HCT116 (cell line): Measurements from ENCODE around the gene GPN3. TPM values are rescaled to one million over a fixed set of nuclear protein-coding genes. Genes with fewer than 3 reads are reported as not detected.

Source experiments
- ATAC-seq: fragments of 200-7000 bp; cut with Tn5 transposase; 2 replicates; pipeline ENCODE4 v1.9.1; 2020; ENCODE audit warnings: mild to moderate bottlenecking, moderate library complexity
- BruUV-seq: library from RNA; stranded (reverse); fragments of 400-500 nt; replicated peaks from 2 replicates; lab custom pipeline; 2021; lab: Mats Ljungman, UMichigan
- CTCF ChIA-PET: fragments of 300-600 bp; sonication (Branson Sonifier 250); formaldehyde crosslinking; loops from one replicate; lab custom pipeline; 2021; ENCODE audit warnings: antibody characterized with exemption; lab: Charles Lee
- POLR2A ChIA-PET: fragments of 300-600, 350-600 bp; sonication (Branson Sonifier 250); formaldehyde crosslinking; loops from one replicate; lab custom pipeline; 2021; ENCODE audit warnings: antibody characterized with exemption; lab: Charles Lee
- RAD21 ChIA-PET, 2 experiments: fragments of 300-600 bp; sonication (Branson Sonifier 250); formaldehyde crosslinking; loops; one replicate each; lab custom pipeline; 2023; ENCODE audit warnings: low total read pairs in 2 of 2; ENCODE audit not compliant: uncharacterized antibody in 2 of 2, unreplicated experiment in 2 of 2, low non-redundant PET in 1 of 2; lab: Charles Lee
- DNase-seq: peaks from one replicate; pipeline ENCODE4 v3.0.0-alpha.2; 2010; ENCODE audit warnings: low read depth, low spot score
- H2AFZ ChIP-seq: fragments of 200-600 bp; shearing (Covaris generic), sonication (generic); 2 replicates; pipeline ENCODE4 v1.6.1; 2017; ENCODE audit warnings: low read depth, mixed run types, mixed read lengths, antibody characterized with exemption, low read length; ENCODE audit not compliant: poor library complexity, severe bottlenecking
- H3K27ac ChIP-seq: 2 replicates; pipeline ENCODE4 v1.5.1; 2012; ENCODE audit warnings: low read depth, low read length
- H3K27me3 ChIP-seq: fragments of 200-600 bp; sonication (generic); 2 replicates; pipeline ENCODE4 v1.6.1; 2016; ENCODE audit warnings: mixed run types, low read length, mixed read lengths; ENCODE audit not compliant: insufficient read depth
- H3K36me3 ChIP-seq, 2 experiments: fragments of 200-500 bp in 1 of 2; fragments of 200-600 bp in 1 of 2; sonication (Bioruptor generic) in 1 of 2; sonication (generic) in 1 of 2; 2 replicates each; pipeline versions ENCODE4 v1.5.1 to v1.6.1; 2014 to 2016; ENCODE audit warnings: low read length in 2 of 2, inconsistent platforms in 1 of 2, mixed read lengths in 1 of 2, mixed run types in 1 of 2; ENCODE audit not compliant: insufficient read depth in 2 of 2, control insufficient read depth in 1 of 2
- H3K4me1 ChIP-seq, 2 experiments: fragments of 200-600 bp in 1 of 2; sonication (generic) in 1 of 2; 2 replicates each; pipeline versions ENCODE4 v1.5.1 to v1.6.1; 2012 to 2017; ENCODE audit warnings: low read length in 2 of 2, inconsistent platforms in 1 of 2, mild to moderate bottlenecking in 1 of 2, mixed read lengths in 1 of 2, mixed run types in 1 of 2, moderate library complexity in 1 of 2; ENCODE audit not compliant: insufficient read depth in 2 of 2, control insufficient read depth in 1 of 2
- H3K4me2 ChIP-seq: fragments of 200-600 bp; sonication (generic); 2 replicates; pipeline ENCODE4 v1.6.1; 2017; ENCODE audit warnings: mixed run types, low read length, mixed read lengths
- H3K4me3 ChIP-seq, 2 experiments: fragments of 200-600 bp in 1 of 2; sonication (generic) in 1 of 2; replicated peaks in 1 of 2; 2 replicates each; pipeline ENCODE4 v1.5.1; 2011 to 2016; ENCODE audit warnings: low read length in 2 of 2, control low read depth in 1 of 2, low read depth in 1 of 2, mild to moderate bottlenecking in 1 of 2, mixed read lengths in 1 of 2, mixed run types in 1 of 2
- H3K79me2 ChIP-seq: fragments of 200-600 bp; sonication (generic); 2 replicates; pipeline ENCODE4 v1.6.1; 2017; ENCODE audit warnings: mild to moderate bottlenecking, mixed run types, low read length, moderate library complexity, mixed read lengths; ENCODE audit not compliant: insufficient read depth
- H3K9ac ChIP-seq: fragments of 200-600 bp; sonication (generic); 2 replicates; pipeline ENCODE4 v1.6.1; 2016; ENCODE audit warnings: low read length, mixed read lengths
- H3K9me2 ChIP-seq: fragments of 200-600 bp; sonication (generic), shearing (Covaris generic); 2 replicates; pipeline ENCODE4 v1.6.1; 2017; ENCODE audit warnings: mixed run types, mild to moderate bottlenecking, moderate library complexity; ENCODE audit not compliant: insufficient read depth
- H3K9me3 ChIP-seq, 2 experiments: fragments of 200-500 bp in 1 of 2; fragments of 200-600 bp in 1 of 2; sonication (Bioruptor generic) in 1 of 2; sonication (generic) in 1 of 2; 2 replicates each; pipeline ENCODE4 v1.6.1; 2014 to 2017; ENCODE audit warnings: low read length in 2 of 2, mixed read lengths in 2 of 2, inconsistent platforms in 1 of 2, low read depth in 1 of 2, mild to moderate bottlenecking in 1 of 2, mixed run types in 1 of 2, moderate library complexity in 1 of 2; ENCODE audit not compliant: control insufficient read depth in 1 of 2, insufficient read depth in 1 of 2
- H4K20me1 ChIP-seq: fragments of 200-600 bp; sonication (generic), shearing (Covaris generic); 2 replicates; pipeline ENCODE4 v1.6.1; 2017; ENCODE audit warnings: mixed run types, mild to moderate bottlenecking, moderate library complexity; ENCODE audit not compliant: insufficient read depth
- CBX3 ChIP-seq: IDR thresholded peaks from 2 replicates; pipeline ENCODE4 v1.6.1; 2012; ENCODE audit warnings: low read depth
- EGR1 ChIP-seq: IDR thresholded peaks from 2 replicates; pipeline ENCODE4 v1.6.1; 2012; ENCODE audit warnings: low read depth
- ELF1 ChIP-seq: IDR thresholded peaks from 2 replicates; pipeline ENCODE4 v1.6.1; 2012; ENCODE audit warnings: low read depth, borderline replicate concordance
- FOSL1 ChIP-seq: IDR thresholded peaks from 2 replicates; pipeline ENCODE4 v1.6.1; 2012; ENCODE audit warnings: low read depth
- JUND ChIP-seq: IDR thresholded peaks from 2 replicates; pipeline ENCODE4 v1.6.1; 2012
- POLR2A ChIP-seq: IDR thresholded peaks from 2 replicates; pipeline ENCODE4 v1.7.0; 2011; ENCODE audit warnings: borderline replicate concordance; ENCODE audit not compliant: insufficient read depth, insufficient read length; ENCODE audit errors: extremely low read depth
- POLR2AphosphoS5 ChIP-seq: IDR thresholded peaks from 2 replicates; pipeline ENCODE4 v1.6.1; 2011; ENCODE audit warnings: mild to moderate bottlenecking, low read depth, low read length, moderate library complexity
- RAD21 ChIP-seq: IDR thresholded peaks from 2 replicates; pipeline ENCODE4 v1.6.1; 2012; ENCODE audit warnings: low read depth, mild to moderate bottlenecking
- SP1 ChIP-seq: IDR thresholded peaks from 2 replicates; pipeline ENCODE4 v1.6.1; 2012; ENCODE audit warnings: low read depth
- SRF ChIP-seq: IDR thresholded peaks from 2 replicates; pipeline ENCODE4 v1.6.1; 2012; ENCODE audit warnings: low read depth
- YY1 ChIP-seq: IDR thresholded peaks from 2 replicates; pipeline ENCODE4 v1.6.1; 2011; ENCODE audit warnings: low read length, low read depth, moderate library complexity, mild to moderate bottlenecking; ENCODE audit not compliant: insufficient replicate concordance; ENCODE audit errors: extremely low read depth
- ZNF274 ChIP-seq: fragments of 200-500 bp; sonication (Bioruptor generic); IDR thresholded peaks from 2 replicates; pipeline ENCODE4 v1.6.1; 2014; ENCODE audit warnings: mild to moderate bottlenecking, low read depth, low read length, inconsistent platforms
- intact Hi-C: fragments of 100-400 bp; cut with micrococcal nuclease; formaldehyde crosslinking; loops from 2 replicates; pipeline ENCODE4 v1.10.0; 2022
- total RNA-seq: library from RNA; stranded (reverse); gene quantifications from one replicate; pipeline ENCODE4 v1.2.1, GENCODE V29; 2021; ENCODE audit not compliant: unreplicated experiment
- TF ChIP-seq, protein P1 (sequence below): IDR thresholded peaks from 2 replicates; pipeline ENCODE4 v1.6.1; 2011; ENCODE audit warnings: mild to moderate bottlenecking, low read length, moderate library complexity; ENCODE audit not compliant: insufficient replicate concordance; ENCODE audit errors: extremely low read depth
- TF ChIP-seq, protein P2 (sequence below): IDR thresholded peaks from 2 replicates; pipeline ENCODE4 v1.6.1; 2012
- TF ChIP-seq, protein P3 (sequence below): IDR thresholded peaks from 2 replicates; pipeline ENCODE4 v1.6.1; 2012
- TF ChIP-seq, protein P4 (sequence below), 3 experiments: fragments of 200-600 bp in 1 of 3; sonication (generic) in 1 of 3; IDR thresholded peaks in 2 of 3; conservative IDR thresholded peaks in 1 of 3; 2 replicates each; pipeline ENCODE4 v1.5.1; 2012 to 2017; ENCODE audit warnings: low read depth in 2 of 3, low read length in 2 of 3, antibody characterized with exemption in 1 of 3, borderline replicate concordance in 1 of 3, control low read depth in 1 of 3, mild to moderate bottlenecking in 1 of 3, mixed read lengths in 1 of 3, mixed run types in 1 of 3, moderate library complexity in 1 of 3; ENCODE audit not compliant: insufficient read depth in 1 of 3

Gene GPN3
- total RNA-seq, 1 experiment from 2014 or later = 46.2 TPM

DNA sequence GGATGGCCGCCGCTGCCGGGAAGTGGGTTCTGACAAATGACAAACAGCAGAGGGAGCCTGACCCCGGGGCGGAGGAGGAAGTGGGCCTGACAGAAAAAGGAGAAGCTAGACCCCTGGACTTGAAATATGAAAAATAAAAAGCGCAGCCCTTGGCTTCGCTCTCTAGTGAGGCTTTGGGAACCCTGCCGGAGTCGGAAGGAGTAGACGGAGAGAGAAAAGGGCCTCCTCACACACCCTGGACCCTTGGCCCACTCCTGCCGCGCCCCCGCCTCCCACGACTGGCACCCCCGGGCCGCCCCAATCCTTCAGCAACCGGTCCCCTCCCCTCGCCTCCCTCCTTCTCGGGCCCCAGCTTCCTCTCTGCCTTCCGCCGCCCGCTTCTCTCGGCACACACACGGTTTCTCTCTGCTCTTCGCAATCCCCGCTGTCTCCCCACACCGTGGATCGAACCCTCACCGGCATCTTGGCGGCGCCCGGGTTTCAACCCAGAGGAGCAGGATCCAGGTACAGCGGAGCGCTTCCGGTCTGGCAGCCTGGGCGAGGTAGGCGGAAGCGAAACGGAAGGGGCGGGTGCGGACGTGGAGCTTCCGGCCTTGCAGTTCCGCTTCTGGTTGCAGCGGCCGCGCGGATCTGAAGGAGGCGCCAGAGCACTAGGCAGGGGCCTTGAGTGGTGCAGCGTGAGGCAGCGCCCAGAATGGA is 18.1 kb downstream of the GPN3 start, which contains the start of gene ARPC3 (continued):
- TF ChIP-seq, protein P1, sequence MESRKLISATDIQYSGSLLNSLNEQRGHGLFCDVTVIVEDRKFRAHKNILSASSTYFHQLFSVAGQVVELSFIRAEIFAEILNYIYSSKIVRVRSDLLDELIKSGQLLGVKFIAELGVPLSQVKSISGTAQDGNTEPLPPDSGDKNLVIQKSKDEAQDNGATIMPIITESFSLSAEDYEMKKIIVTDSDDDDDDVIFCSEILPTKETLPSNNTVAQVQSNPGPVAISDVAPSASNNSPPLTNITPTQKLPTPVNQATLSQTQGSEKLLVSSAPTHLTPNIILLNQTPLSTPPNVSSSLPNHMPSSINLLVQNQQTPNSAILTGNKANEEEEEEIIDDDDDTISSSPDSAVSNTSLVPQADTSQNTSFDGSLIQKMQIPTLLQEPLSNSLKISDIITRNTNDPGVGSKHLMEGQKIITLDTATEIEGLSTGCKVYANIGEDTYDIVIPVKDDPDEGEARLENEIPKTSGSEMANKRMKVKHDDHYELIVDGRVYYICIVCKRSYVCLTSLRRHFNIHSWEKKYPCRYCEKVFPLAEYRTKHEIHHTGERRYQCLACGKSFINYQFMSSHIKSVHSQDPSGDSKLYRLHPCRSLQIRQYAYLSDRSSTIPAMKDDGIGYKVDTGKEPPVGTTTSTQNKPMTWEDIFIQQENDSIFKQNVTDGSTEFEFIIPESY = no peak
- TF ChIP-seq, protein P2, sequence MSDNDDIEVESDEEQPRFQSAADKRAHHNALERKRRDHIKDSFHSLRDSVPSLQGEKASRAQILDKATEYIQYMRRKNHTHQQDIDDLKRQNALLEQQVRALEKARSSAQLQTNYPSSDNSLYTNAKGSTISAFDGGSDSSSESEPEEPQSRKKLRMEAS = peak; percentile 37; the same call in 1 of the 2 replicates
- TF ChIP-seq, protein P3, sequence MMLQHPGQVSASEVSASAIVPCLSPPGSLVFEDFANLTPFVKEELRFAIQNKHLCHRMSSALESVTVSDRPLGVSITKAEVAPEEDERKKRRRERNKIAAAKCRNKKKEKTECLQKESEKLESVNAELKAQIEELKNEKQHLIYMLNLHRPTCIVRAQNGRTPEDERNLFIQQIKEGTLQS = no peak
- TF ChIP-seq POLR2AphosphoS5 = peak; percentile 87
- peak; percentile 96 for TF ChIP-seq ELF1

DNA sequence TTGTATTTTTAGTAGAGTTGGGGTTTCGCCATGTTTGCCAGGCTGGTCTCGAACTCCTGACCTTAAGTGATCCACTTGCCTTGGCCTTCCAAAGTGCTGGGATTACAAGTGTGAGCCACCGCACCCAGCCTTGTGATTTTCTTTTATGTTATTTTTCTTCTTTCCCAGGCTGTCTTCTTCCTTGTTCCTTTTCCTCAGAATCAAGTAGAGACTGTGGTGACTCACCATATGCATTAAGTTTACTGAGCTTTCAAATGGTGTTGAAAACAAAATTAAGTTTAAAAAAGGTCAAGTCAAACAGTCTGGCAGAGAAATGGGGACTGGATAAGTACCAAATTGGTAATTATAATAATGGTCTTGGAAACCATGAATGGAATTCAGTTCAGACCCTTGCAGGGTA is 23.6 kb downstream of the GPN3 start:
- Histone ChIP-seq H3K4me2 (no peak overlapping the region), H3K27ac (no peak overlapping the region), H3K4me3 (no peak overlapping the region), H4K20me1 (no peaks in the 10 kb centered on the region), H3K9ac (no peak overlapping the region), H3K36me3 (peaks cover 22% of the 10 kb centered on the region in 2 experiments), H3K9me2 (no peaks in the 10 kb centered on the region), H3K9me3 (no peaks in the 10 kb centered on the region), H3K27me3 (no peaks in the 10 kb centered on the region), H3K79me2 (peaks cover 35% of the 10 kb centered on the region), H3K4me1 (peaks cover 0 to 8% of the 10 kb centered on the region in 2 experiments; a peak in 2 of 4 replicates), H2AFZ (no peak overlapping the region)
- RAD21 ChIA-PET = no interaction called here
- intact Hi-C loops = no loop called here
- CTCF ChIA-PET = no interaction called here
- TF ChIP-seq POLR2AphosphoS5 (no peak), CBX3 (no peak), ELF1 (no peak), POLR2A (no peak), JUND (no peak), YY1 (no peak), SRF (no peak), RAD21 (no peak), EGR1 (no peak), ZNF274 (no peak), FOSL1 (no peak), SP1 (no peak)
- TF ChIP-seq, protein P1 = no peak
- TF ChIP-seq, protein P4, sequence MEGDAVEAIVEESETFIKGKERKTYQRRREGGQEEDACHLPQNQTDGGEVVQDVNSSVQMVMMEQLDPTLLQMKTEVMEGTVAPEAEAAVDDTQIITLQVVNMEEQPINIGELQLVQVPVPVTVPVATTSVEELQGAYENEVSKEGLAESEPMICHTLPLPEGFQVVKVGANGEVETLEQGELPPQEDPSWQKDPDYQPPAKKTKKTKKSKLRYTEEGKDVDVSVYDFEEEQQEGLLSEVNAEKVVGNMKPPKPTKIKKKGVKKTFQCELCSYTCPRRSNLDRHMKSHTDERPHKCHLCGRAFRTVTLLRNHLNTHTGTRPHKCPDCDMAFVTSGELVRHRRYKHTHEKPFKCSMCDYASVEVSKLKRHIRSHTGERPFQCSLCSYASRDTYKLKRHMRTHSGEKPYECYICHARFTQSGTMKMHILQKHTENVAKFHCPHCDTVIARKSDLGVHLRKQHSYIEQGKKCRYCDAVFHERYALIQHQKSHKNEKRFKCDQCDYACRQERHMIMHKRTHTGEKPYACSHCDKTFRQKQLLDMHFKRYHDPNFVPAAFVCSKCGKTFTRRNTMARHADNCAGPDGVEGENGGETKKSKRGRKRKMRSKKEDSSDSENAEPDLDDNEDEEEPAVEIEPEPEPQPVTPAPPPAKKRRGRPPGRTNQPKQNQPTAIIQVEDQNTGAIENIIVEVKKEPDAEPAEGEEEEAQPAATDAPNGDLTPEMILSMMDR (IDR thresholded peaks at IDR 0.05 in 2 of 3, conservative IDR thresholded peaks at IDR 0.05 in 1 of 3; ENCODE audit: borderline replicate concordance in 1 of 3, insufficient read depth in 1 of 3, low read depth in 2 of 3, low read length in 2 of 3) = no peak
- TF ChIP-seq, protein P2 = no peak
- TF ChIP-seq, protein P3 = no peak
- BruUV-seq = no TSS peak
- no peak for DNase-seq
- no peak for ATAC-seq
- POLR2A ChIA-PET = no interaction called here
